A549 treated with DMSO at 1 μM for 4 hours (cell line): ENCODE data around the gene FPR2. TPM values are rescaled to one million over a fixed set of nuclear protein-coding genes. Genes with fewer than 3 reads are reported as not detected.

Experiments
- total RNA-seq: library from RNA; stranded (reverse); fragments of 200-300 nt; extraction: Qiagen RNA extraction; gene quantifications from 5 replicates; pipeline ENCODE4 v1.2.3, GENCODE V29; 2022; ENCODE audit warnings: low read depth

Gene FPR2, protein sequence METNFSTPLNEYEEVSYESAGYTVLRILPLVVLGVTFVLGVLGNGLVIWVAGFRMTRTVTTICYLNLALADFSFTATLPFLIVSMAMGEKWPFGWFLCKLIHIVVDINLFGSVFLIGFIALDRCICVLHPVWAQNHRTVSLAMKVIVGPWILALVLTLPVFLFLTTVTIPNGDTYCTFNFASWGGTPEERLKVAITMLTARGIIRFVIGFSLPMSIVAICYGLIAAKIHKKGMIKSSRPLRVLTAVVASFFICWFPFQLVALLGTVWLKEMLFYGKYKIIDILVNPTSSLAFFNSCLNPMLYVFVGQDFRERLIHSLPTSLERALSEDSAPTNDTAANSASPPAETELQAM
- not detected in 5 replicates for total RNA-seq

DNA sequence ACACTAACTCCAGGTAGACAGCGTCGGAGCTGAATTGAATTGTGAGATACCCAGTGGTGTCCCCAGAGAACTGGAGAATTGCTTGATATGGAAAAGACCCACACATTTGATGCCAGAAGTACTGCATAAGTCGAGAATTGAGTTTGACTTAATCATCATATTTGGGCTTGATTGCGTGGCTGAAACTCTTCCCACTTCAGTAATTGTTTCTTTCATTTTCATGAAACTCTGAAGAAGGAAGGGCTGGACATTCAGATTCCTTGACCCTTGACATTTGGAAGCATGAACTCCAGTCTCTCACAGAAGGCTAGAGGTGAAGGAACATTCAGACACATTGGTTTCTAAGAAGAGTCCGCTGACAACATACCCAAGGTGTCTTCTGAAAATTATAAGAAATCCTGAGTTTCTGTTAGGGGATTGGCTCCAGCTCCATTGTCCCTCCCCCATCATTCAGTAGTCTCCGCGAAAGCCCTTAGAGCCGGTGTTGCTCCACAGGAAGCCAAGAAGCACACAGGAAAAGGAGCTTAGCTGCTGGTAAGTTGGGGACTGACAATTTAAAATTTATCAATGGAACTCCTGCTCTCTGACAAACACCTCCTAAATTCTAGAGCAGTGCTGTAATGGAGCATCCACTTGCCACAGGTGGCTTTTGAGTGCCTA is at the start of gene FPR2:
Gene FPR2 (plus strand): TSS at position 484 of the 660 bp plus-strand sequence. CDS start 7,479 bp downstream, outside the sequence.

DNA sequence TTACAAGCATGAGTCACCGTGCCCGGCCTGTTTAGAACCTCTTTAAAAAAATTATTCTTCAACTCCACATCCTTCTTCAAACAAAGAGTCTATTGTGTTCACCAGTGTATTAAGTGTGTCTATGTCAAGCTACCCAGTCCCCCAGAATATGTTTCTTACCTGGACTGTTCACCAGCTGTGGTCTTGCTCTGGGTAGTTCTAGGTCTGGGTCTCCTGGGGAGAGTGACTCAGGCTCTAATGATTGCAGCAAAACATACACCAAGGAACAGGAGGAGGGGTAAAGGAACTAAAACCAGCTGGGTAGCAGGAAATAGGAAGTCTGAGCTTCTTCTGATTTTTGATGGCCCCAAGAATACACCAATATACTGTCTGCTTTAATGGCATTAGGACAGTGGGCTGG is 9.3 kb upstream of the FPR2 start, which contains the start of gene FPR1:
Gene FPR1 (minus strand): TSS at position 224 of the 400 bp plus-strand sequence. CDS start 4,884 bp downstream, outside the sequence.

DNA sequence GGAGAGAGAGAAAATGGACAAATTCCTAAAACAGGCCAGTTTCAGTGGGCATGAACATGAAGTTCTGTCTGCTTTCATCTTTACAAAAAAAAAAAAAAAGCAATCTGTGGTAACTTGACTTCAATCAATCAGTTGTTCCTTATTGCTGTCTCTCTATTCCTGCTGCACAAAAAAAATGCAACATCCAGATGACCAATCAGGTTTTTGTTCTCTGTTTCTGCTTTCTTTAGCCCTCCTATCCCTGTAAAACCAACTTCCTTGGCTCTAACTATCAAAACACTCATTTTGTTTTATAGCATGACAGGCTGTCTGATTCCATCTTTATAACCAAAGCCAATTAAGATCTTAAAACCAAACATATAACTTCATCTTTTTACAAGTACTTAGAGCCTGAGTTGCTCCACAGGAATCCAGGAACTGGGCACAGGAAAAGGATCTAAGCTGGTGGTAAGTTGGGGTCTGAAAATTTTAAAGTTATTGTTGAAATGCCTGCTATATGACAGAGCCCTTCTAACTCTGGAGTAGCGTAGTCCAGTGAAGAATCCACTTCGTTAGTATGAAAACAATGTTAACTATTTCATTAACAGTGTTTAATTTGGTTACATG is 34.0 kb downstream of the FPR2 start, which contains the start of gene FPR3:
Gene FPR3 (plus strand): TSS at position 273 of the 606 bp plus-strand sequence. CDS start 28,592 bp downstream, outside the sequence.

Other genes starting within 250 kb of the FPR2 start
- not detected in 5 replicates for gene SIGLEC6, start 229.5 kb upstream of the FPR2 start, total RNA-seq
- gene ZNF175, start 189.9 kb upstream of the FPR2 start, total RNA-seq = 3.7 to 5.9 TPM (median 4.2 TPM) in 5 replicates
- gene SIGLEC5, start 130.8 kb upstream of the FPR2 start, total RNA-seq = not detected in 5 replicates
- 0.06 to 0.07 TPM in 2 of 5 replicates, not detected in the others for gene SIGLEC14, start 114.4 kb upstream of the FPR2 start, total RNA-seq
- gene SPACA6, start 67.8 kb upstream of the FPR2 start, total RNA-seq = 13.6 to 14.4 TPM (median 13.8 TPM) in 5 replicates
- gene HAS1, start 37.2 kb upstream of the FPR2 start, total RNA-seq = not detected in 5 replicates
- gene FPR1, start 9.3 kb upstream of the FPR2 start, total RNA-seq = 0.08 TPM in 1 of 5 replicates, not detected in the others
- not detected in 5 replicates for gene FPR3, start 34.0 kb downstream of the FPR2 start, total RNA-seq
- gene ZNF577, start 126.8 kb downstream of the FPR2 start, total RNA-seq = 0.06 to 0.08 TPM (median 0.07 TPM) in 3 of 5 replicates, not detected in the others
- gene ZNF649, start 143.8 kb downstream of the FPR2 start, total RNA-seq = 0.20 to 0.57 TPM (median 0.28 TPM) in 5 replicates
- gene ZNF613, start 166.3 kb downstream of the FPR2 start, total RNA-seq = 0.89 to 1.6 TPM (median 1.0 TPM) in 5 replicates
- 3.2 to 5.2 TPM (median 4.6 TPM) in 5 replicates for gene ZNF350, start 225.7 kb downstream of the FPR2 start, total RNA-seq
- 3.1 to 5.5 TPM (median 4.6 TPM) in 5 replicates for gene ZNF615, start 247.0 kb downstream of the FPR2 start, total RNA-seq